ENCODE measurements around the gene RNF169.

DNA sequence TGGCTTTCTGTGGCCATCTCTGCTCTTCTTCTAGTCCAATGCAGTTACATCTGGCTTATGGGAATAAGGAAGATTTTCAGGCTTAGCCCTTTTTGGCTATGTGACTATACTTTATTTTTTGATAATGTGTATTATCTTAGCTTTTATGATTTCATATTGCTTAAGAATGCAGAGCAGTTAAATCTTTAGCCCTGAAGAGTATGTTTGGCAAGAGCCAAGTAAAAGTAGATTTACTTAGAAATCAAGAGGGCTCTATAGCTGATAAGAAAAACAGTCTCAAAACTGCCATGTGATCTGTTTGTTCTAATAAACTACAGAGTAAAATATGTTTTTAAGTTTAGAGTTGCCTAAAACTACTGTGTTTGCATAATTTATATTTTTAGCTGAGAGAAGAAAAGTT, 61.2 kb downstream of the RNF169 start:
- TF ChIP-seq SP1 (IDR thresholded peaks at IDR 0.05) (no peak), HNF4G (IDR thresholded peaks at IDR 0.05) (no peak), GABPA (IDR thresholded peaks at IDR 0.05 in 1 of 2, conservative IDR thresholded peaks at IDR 0.05 in 1 of 2) (no peak)
- TF ChIP-seq, protein P1, sequence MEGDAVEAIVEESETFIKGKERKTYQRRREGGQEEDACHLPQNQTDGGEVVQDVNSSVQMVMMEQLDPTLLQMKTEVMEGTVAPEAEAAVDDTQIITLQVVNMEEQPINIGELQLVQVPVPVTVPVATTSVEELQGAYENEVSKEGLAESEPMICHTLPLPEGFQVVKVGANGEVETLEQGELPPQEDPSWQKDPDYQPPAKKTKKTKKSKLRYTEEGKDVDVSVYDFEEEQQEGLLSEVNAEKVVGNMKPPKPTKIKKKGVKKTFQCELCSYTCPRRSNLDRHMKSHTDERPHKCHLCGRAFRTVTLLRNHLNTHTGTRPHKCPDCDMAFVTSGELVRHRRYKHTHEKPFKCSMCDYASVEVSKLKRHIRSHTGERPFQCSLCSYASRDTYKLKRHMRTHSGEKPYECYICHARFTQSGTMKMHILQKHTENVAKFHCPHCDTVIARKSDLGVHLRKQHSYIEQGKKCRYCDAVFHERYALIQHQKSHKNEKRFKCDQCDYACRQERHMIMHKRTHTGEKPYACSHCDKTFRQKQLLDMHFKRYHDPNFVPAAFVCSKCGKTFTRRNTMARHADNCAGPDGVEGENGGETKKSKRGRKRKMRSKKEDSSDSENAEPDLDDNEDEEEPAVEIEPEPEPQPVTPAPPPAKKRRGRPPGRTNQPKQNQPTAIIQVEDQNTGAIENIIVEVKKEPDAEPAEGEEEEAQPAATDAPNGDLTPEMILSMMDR (IDR thresholded peaks at IDR 0.05; ENCODE audit: low read depth, low read length, missing input control), result no peak
- TF ChIP-seq, protein P2, sequence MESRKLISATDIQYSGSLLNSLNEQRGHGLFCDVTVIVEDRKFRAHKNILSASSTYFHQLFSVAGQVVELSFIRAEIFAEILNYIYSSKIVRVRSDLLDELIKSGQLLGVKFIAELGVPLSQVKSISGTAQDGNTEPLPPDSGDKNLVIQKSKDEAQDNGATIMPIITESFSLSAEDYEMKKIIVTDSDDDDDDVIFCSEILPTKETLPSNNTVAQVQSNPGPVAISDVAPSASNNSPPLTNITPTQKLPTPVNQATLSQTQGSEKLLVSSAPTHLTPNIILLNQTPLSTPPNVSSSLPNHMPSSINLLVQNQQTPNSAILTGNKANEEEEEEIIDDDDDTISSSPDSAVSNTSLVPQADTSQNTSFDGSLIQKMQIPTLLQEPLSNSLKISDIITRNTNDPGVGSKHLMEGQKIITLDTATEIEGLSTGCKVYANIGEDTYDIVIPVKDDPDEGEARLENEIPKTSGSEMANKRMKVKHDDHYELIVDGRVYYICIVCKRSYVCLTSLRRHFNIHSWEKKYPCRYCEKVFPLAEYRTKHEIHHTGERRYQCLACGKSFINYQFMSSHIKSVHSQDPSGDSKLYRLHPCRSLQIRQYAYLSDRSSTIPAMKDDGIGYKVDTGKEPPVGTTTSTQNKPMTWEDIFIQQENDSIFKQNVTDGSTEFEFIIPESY (IDR thresholded peaks at IDR 0.05), result no peak
- TF ChIP-seq, protein P3, sequence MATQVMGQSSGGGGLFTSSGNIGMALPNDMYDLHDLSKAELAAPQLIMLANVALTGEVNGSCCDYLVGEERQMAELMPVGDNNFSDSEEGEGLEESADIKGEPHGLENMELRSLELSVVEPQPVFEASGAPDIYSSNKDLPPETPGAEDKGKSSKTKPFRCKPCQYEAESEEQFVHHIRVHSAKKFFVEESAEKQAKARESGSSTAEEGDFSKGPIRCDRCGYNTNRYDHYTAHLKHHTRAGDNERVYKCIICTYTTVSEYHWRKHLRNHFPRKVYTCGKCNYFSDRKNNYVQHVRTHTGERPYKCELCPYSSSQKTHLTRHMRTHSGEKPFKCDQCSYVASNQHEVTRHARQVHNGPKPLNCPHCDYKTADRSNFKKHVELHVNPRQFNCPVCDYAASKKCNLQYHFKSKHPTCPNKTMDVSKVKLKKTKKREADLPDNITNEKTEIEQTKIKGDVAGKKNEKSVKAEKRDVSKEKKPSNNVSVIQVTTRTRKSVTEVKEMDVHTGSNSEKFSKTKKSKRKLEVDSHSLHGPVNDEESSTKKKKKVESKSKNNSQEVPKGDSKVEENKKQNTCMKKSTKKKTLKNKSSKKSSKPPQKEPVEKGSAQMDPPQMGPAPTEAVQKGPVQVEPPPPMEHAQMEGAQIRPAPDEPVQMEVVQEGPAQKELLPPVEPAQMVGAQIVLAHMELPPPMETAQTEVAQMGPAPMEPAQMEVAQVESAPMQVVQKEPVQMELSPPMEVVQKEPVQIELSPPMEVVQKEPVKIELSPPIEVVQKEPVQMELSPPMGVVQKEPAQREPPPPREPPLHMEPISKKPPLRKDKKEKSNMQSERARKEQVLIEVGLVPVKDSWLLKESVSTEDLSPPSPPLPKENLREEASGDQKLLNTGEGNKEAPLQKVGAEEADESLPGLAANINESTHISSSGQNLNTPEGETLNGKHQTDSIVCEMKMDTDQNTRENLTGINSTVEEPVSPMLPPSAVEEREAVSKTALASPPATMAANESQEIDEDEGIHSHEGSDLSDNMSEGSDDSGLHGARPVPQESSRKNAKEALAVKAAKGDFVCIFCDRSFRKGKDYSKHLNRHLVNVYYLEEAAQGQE (IDR thresholded peaks at IDR 0.05), result no peak

Data from liver (tissue), 3 donors.